Testis (tissue), 3 donors: ENCODE measurements around the gene SPATA13. TPM values are rescaled to one million over a fixed set of nuclear protein-coding genes. Genes with fewer than 3 reads are reported as not detected.

ENCODE experiments used
- DNase-seq: peaks from one replicate; pipeline ENCODE4 v3.0.0-alpha.2; 2019
- H3K27ac ChIP-seq, 2 donors: fragments of 200-600 bp; sonication (generic); one replicate each; pipeline ENCODE4 v1.5.1; 2019
- H3K27me3 ChIP-seq: fragments of 200-600 bp; sonication (generic); one replicate; pipeline ENCODE4 v1.5.1; 2019
- H3K36me3 ChIP-seq: fragments of 200-600 bp; sonication (generic); one replicate; pipeline ENCODE4 v1.5.1; 2017; ENCODE audit warnings: low read depth; ENCODE audit errors: missing control alignments
- H3K4me1 ChIP-seq: fragments of 200-600 bp; sonication (generic); one replicate; pipeline ENCODE4 v1.5.1; 2019
- H3K4me3 ChIP-seq, 2 donors: fragments of 200-600 bp; sonication (generic); one replicate each; pipeline ENCODE4 v1.5.1; 2017 to 2019
- H3K9me3 ChIP-seq: fragments of 200-600 bp; sonication (generic); one replicate; pipeline ENCODE4 v1.5.1; 2017
- CTCF ChIP-seq, 3 experiments: fragments of 450-650 bp in 2 of 3; fragments of 200-600 bp in 1 of 3; sonication (generic) in 1 of 3; IDR thresholded peaks; one replicate each; pipeline ENCODE4 v1.5.1; 2016 to 2019; ENCODE audit warnings: antibody characterized with exemption in 3 of 3, mild to moderate bottlenecking in 2 of 3, moderate library complexity in 1 of 3
- POLR2A ChIP-seq: fragments of 450-650 bp; IDR thresholded peaks from one replicate; pipeline ENCODE4 v1.6.1; 2017; ENCODE audit warnings: antibody characterized with exemption, mild to moderate bottlenecking, moderate library complexity
- WGBS, 2 donors: methylation state at CpG; one replicate each; pipeline ENCODE4 v1.1.5; 2018; 5-methylcytosine and 5-hydroxymethylcytosine counted together
- intact Hi-C: fragments of 100-400 bp; cut with DNase I; formaldehyde crosslinking; loops from one replicate; pipeline ENCODE4 v1.15.1; 2023; ENCODE audit warnings: low total_unique reads
- polyA plus RNA-seq: library from polyadenylated mRNA; stranded (reverse); fragments of 350-450 nt; fragmentation: Illumina TruSeq; extraction: RNeasy Lipid Tissue Mini Kit (QIAGEN cat#74804); gene quantifications from one replicate; pipeline ENCODE4 v1.2.3, GENCODE V29; 2014; ENCODE audit warnings: low read depth, low replicate concordance; ENCODE audit not compliant: insufficient read depth
- total RNA-seq, 2 donors: library from RNA; depleted of rRNA; stranded (reverse); fragments of >200 nt; gene quantifications; one replicate each; pipeline ENCODE4 v1.2.3, GENCODE V29; 2016

Gene SPATA13
- total and polyA plus RNA-seq, 3 donors from 2014 or later = 12.9 to 35.6 (median 30.6) TPM

- H3K27me3 ChIP-seq = no peaks in the 10 kb centered on the region
- H3K36me3 ChIP-seq = no peaks in the 10 kb centered on the region
- peak; percentile 11 for DNase-seq
- H3K4me1 ChIP-seq = peaks cover 31% of the 10 kb centered on the region
- H3K27ac ChIP-seq = peak overlapping the region; percentile 86 to 87
- no peak overlapping the region for H3K4me3 ChIP-seq
- WGBS, 2 donors = 89 to 92% methylated on average over 4 of the region's 4 CpGs
- TF ChIP-seq CTCF (IDR thresholded peaks at IDR 0.05) = no peak
- no peak for TF ChIP-seq POLR2A
- intact Hi-C loops = no loop called here
- H3K9me3 ChIP-seq = no peaks in the 10 kb centered on the region
Observed at GRCh38 chr13:24269821-24270220, 109.3 kb downstream of the SPATA13 start.

GRCh38 chr13:24270639-24271141 is 110.2 kb downstream of the SPATA13 start:
- TF ChIP-seq POLR2A = no peak
- TF ChIP-seq CTCF (IDR thresholded peaks at IDR 0.05) = peak; percentile 60 to 95 (median 93)
- peaks cover 37% of the 10 kb centered on the region for H3K4me1 ChIP-seq
- WGBS, 2 donors = 22 to 41% methylated on average over 10 of the region's 10 CpGs
- peak overlapping the region; percentile 86 to 87 for H3K27ac ChIP-seq
- intact Hi-C loops = no loop called here
- no peaks in the 10 kb centered on the region for H3K36me3 ChIP-seq
- H3K4me3 ChIP-seq = peak overlapping the region in 1 of 2 donors; percentile 48
- no peaks in the 10 kb centered on the region for H3K9me3 ChIP-seq
- no peaks in the 10 kb centered on the region for H3K27me3 ChIP-seq
- peak; percentile 86 for DNase-seq

GRCh38 chr13:24271231-24271600 is 110.7 kb downstream of the SPATA13 start:
- 32 to 36% methylated on average over 1 of the region's 1 CpG for WGBS, 2 donors
- H3K27me3 ChIP-seq = no peaks in the 10 kb centered on the region
- H3K36me3 ChIP-seq = no peaks in the 10 kb centered on the region

GRCh38 chr13:24271601-24272451 is 111.3 kb downstream of the SPATA13 start:
- peaks cover 37% of the 10 kb centered on the region for H3K4me1 ChIP-seq
- H3K27me3 ChIP-seq = no peaks in the 10 kb centered on the region
- DNase-seq = peak; percentile 81
- no peak for TF ChIP-seq CTCF (IDR thresholded peaks at IDR 0.05)
- TF ChIP-seq POLR2A = no peak
- H3K9me3 ChIP-seq = no peaks in the 10 kb centered on the region
- peak overlapping the region; percentile 29 to 48 for H3K4me3 ChIP-seq
- intact Hi-C loops = no loop called here
- H3K27ac ChIP-seq = peak overlapping the region; percentile 86 to 87
- 24 to 36% methylated on average over 22 to 25 of the region's 25 CpGs for WGBS, 2 donors
- no peaks in the 10 kb centered on the region for H3K36me3 ChIP-seq

More at GRCh38 chr13:24271231-24271600, 110.7 kb downstream of the SPATA13 start:
- H3K4me1 ChIP-seq = peaks cover 37% of the 10 kb centered on the region
- TF ChIP-seq POLR2A = no peak
- no peak for TF ChIP-seq CTCF (IDR thresholded peaks at IDR 0.05)
- no peak for DNase-seq
- H3K9me3 ChIP-seq = no peaks in the 10 kb centered on the region
- H3K27ac ChIP-seq = peak overlapping the region; percentile 86 to 87
- peak overlapping the region; percentile 29 to 48 for H3K4me3 ChIP-seq
- intact Hi-C loops = no loop called here
